DMS53 (cell line): ENCODE measurements around the gene ZC3H12D.

Experiments
- DNase-seq: peaks from one replicate; lab custom pipeline; 2025; lab: John Stamatoyannopoulos, UW

The ZC3H12D gene

GRCh38 chr6:149459761-149460160 is 25.1 kb downstream of the ZC3H12D start:
- DNase-seq: no peak

DNA sequence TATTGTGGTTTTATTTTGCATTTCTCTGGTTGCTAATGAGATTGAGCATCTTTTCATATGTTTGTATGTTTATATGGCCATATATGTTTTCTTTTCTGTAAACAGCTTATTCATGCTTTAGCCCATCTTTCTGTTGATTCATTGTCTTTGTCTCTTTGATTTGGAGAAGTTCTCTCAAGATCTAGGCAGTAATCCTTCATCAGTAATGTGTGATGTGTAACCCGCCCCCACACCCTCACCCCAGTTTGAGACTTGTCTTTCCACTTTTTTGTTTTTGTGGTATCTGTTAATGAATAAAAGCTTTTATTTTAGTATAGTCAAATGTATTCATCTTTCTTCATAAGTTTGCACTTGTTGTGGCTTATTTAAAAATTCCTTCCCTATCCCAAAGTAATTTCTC is 26.0 kb downstream of the ZC3H12D start:
- no peak for DNase-seq

- DNase-seq: no peak
These were observed 26.6 kb downstream of the ZC3H12D start for GRCh38 chr6:149458196-149458595.

DNA sequence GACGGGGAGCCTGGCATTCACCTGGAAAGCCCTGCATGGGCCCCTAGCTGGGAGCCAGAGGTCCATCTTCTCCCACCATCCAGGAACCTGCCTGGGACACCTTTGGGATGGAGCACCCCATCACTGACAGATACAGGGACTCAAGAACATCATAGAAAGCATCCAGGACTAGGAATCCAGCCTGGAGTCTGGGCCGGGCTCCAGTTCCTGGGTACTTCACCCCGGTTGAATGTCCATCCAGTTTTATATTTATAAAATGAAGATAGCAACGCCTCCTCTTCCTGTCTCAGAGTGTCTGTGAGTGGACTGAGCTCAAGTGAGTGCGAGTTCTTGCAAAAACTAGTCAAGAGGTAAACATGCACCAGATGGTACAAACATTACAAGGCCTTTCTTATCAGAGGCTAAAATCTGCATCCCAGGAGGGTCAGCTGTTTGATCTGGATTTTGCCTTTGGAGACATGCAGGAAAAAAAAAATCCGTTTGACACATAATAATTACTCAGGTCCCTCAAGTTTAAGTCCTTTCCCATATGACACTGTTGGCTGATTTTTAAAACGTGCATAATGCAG is 27.4 kb downstream of the ZC3H12D start:
- peak; percentile 71 for DNase-seq

- no peak for DNase-seq
These were observed 28.3 kb downstream of the ZC3H12D start for GRCh38 chr6:149456311-149457021.

DNA sequence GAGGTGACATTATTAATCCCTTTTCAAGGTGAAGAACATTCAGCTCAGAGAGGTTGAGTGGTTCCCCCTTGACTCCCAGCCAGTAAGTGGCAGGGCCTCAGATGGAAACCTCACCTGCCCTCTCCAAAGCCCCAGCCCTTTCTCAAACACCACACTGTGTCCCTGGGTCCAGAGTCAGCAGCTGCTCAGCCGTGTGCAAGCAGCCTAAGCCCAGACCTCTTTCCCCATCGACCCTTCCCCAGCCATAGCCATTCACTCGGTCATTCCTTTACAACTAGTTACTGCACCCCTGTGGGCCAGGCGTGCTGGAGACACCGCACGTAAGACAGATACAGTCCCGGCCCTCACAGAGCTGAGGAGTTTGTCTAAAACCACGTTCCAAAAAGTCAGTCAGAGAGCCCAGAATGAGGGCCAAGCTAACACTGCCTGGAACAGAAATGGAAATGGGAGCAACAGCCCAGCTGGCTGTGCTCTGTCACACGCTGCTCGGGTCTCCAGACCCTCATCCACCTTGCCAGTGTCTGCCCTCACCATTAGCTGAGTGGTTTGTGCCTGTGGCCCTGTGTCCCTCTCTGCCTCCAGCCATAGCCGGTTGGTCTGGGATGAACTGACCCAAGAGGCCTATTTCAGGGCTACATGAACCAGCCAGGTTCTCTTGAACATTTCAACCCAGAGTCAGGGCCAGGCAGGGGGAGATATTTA is 29.6 kb downstream of the ZC3H12D start:
- DNase-seq: peak; percentile 20

- peak; percentile 49 for DNase-seq
These were observed 30.4 kb downstream of the ZC3H12D start for GRCh38 chr6:149454346-149454848.

GRCh38 chr6:149453597-149454345 is 31.0 kb downstream of the ZC3H12D start:
- no peak for DNase-seq

DNA sequence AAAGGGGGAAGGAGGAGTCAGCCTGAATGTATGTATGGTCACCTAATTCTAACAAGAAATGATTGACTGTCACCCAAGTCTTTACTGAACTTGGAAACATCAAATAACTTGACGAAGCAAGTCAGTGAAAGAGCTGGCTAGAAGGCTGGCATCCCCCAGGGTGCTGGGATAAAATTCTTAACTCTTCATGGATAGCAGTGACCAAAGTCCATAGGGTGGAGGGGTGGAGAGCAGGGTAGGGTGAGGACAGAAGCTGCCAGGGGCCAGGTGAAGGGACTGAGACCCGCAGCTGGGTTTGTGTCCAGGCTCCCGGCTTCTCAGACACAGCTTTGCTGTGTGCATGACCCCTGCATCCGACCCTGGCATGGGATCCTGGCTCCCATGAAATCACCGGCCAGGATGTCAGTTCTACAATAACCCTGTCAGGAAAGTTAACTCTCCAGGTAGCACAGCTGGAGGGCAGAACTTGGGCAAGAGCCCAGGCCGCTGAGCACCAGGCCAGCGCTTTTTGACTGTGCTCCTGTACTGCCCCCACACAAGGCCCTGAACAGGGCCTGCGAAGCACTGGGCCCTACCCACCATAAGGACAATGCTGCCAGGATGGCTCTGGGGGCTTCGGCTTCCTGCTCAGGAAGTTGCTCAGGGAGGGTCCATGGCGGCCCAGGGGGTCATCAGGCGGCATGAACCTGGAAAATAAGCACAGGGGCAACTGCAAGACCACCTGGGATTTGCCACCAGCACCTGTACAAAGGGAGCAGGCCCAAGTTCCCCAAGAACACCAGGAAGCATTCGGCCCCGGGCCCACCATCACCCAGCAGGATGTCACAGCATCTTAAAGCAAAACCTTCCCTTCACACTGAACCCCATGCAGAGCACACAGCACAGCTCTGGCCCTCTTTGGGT is 32.5 kb downstream of the ZC3H12D start:
- no peak for DNase-seq

DNA sequence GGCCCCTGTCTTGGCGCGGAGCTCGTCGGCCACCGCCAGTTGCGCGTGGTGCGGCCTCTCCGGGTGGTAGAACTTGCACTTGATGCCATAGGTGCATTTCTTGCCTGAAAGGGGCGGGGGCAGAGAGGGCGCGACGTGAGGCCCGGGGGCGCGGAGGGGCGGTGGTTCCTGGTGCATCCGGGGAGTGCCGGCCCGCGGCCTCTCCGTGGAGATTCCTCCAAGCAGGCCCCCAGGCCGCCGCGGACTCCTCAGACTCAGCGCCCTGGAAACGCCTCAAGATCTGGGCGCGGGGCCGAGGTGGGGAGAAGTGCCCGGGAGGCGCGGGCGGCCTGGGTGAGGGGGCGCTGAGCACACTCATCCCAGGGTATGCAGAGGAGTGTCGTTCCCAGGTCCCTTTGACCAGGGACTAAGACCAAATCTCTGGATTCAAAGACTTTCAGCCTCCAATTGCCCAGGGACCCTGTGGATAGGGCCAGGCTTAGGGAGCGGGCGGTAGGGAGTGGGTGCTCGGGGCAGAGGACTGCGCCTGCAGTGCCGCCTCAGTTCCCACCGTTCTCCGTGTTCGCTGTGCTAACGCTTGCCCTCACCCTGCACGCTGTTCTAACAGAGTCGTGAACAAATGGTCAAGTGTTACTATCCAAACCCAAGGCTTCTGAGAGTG is 33.3 kb downstream of the ZC3H12D start:
- peak; percentile 55 for DNase-seq

DNA sequence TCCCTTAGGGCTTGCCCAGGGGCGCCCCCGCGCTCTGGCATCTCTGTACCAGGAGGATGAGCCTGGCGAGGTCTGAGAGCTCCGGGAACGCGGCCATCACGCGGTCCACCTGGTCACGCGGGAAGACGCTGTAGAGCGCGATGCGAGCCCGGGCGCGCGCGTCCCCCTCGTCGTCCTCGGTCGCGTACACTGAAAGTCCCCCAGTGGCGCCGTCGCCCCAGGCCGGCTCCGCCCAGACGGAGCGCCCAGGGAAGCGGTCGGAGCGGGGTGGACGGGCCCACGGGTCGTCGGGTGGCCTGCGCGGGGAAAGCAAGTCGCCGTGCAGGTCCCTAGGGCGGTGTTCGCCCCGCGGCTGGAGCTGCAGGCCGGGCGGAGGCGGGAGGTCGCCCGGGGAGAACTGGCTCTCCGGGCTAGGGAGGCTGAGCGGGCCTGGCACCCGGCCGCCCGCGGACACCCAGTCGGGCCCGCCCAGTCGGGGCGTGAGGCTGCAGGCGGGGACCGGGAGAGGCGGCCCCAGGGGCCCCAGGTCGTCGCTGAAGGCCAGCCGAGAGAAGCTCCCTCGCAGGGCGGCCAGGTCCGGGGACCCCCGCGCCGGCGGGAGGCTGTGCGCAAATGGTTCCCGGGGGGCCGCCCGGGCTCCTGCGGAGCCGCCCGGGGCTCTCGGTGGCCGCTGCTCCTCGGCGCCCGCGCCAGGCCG is 34.0 kb downstream of the ZC3H12D start:
- DNase-seq: peak; percentile 70

- DNase-seq: no peak
These were observed 34.8 kb downstream of the ZC3H12D start for GRCh38 chr6:149449831-149450678.

- no peak for DNase-seq
These were observed 35.9 kb downstream of the ZC3H12D start for GRCh38 chr6:149448821-149449453.

- DNase-seq: peak; percentile 5
These were observed 37.9 kb downstream of the ZC3H12D start for GRCh38 chr6:149446791-149447376.

DNA sequence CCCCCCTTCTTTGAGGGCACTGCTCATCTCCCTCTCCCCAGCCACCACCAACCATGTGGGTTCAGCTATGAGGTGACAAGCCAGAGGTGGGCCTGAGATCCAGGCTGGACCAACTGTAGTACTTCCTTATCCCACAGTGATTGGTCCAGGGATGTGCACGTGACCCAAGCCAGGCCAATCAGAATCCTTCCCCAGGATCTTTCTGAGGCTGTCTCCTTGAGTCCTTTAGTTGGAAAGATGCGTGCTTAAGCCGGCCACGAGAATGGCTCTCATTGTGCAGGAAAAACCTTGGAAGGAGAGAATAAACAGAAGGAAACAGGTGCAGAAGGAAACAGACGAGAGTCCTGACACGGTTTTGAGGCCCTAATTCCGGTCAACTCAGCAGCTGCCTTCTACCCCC is 39.2 kb downstream of the ZC3H12D start:
- peak; percentile 21 for DNase-seq

DNA sequence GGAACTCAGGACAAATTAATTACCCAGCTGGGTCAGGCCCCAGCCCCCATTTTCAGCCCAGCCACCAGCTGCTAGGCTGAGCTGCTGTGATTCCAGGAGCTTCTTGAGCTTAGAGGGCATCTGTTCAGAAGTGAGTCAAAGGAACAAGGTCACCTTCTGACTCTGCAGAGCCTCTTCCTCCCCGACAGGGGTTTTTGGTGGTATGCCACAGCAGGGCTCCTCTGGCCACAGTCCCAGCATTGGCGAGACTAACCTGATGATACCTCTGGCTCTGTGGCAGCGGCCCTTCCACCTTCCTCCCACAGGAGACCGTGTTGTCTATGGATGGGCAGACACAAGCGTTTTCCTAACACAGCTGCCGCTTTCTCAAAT is 39.7 kb downstream of the ZC3H12D start:
- DNase-seq: peak; percentile 54

GRCh38 chr6:149444360-149445094 is 40.3 kb downstream of the ZC3H12D start:
- peak; percentile 58 for DNase-seq
